OCI-LY7 (cell line): ENCODE measurements around the gene SKIDA1. TPM values are rescaled to one million over a fixed set of nuclear protein-coding genes. Genes with fewer than 3 reads are reported as not detected.

ENCODE experiments used
- BruUV-seq: library from RNA; stranded (reverse); fragments of 400-500 nt; replicated peaks from 2 replicates; lab custom pipeline; 2021; lab: Mats Ljungman, UMichigan
- CTCF ChIA-PET: fragments of 300-600 bp; sonication (Branson Sonifier 250); formaldehyde crosslinking; loops from one replicate; lab custom pipeline; 2022; ENCODE audit warnings: antibody characterized with exemption; ENCODE audit not compliant: unreplicated experiment; lab: Charles Lee
- POLR2A ChIA-PET: fragments of 300-600 bp; sonication (Branson Sonifier 250); formaldehyde crosslinking; loops from one replicate; lab custom pipeline; 2022; ENCODE audit warnings: antibody characterized with exemption; lab: Charles Lee
- DNase-seq: peaks from one replicate; pipeline ENCODE4 v3.0.0-alpha.2; 2015; ENCODE audit warnings: low spot score
- H2AFZ ChIP-seq: fragments of 200-600 bp; sonication (generic), shearing (Covaris generic); 2 replicates; pipeline ENCODE4 v1.6.1; 2014; ENCODE audit warnings: mild to moderate bottlenecking, antibody characterized with exemption, low read length, moderate library complexity
- H3K27ac ChIP-seq: fragments of 200-600 bp; sonication (generic); 2 replicates; pipeline ENCODE4 v1.5.1; 2014; ENCODE audit warnings: mixed run types, low read depth, mild to moderate bottlenecking, moderate library complexity, low read length, inconsistent platforms; ENCODE audit not compliant: poor library complexity, severe bottlenecking
- H3K36me3 ChIP-seq: fragments of 200-600 bp; sonication (generic); 2 replicates; pipeline ENCODE4 v1.6.1; 2014; ENCODE audit warnings: mild to moderate bottlenecking, antibody characterized with exemption, low read length, moderate library complexity, mixed read lengths; ENCODE audit not compliant: insufficient read depth
- H3K4me1 ChIP-seq: fragments of 200-600 bp; sonication (generic); 2 replicates; pipeline ENCODE4 v1.5.1; 2014; ENCODE audit warnings: mild to moderate bottlenecking, low read length; ENCODE audit not compliant: insufficient read depth, poor library complexity, severe bottlenecking
- H3K4me2 ChIP-seq: fragments of 200-600 bp; sonication (generic); 2 replicates; pipeline ENCODE4 v1.6.1; 2014; ENCODE audit warnings: mild to moderate bottlenecking, low read length
- H3K4me3 ChIP-seq: fragments of 200-600 bp; sonication (generic); 2 replicates; pipeline ENCODE4 v1.5.1; 2014; ENCODE audit warnings: mild to moderate bottlenecking, low read depth, low read length; ENCODE audit not compliant: poor library complexity, severe bottlenecking
- H3K79me2 ChIP-seq: fragments of 200-600 bp; sonication (generic); 2 replicates; pipeline ENCODE4 v1.6.1; 2016; ENCODE audit warnings: low read depth, mild to moderate bottlenecking, low read length, moderate library complexity, mixed read lengths; ENCODE audit not compliant: insufficient read depth
- H3K9me2 ChIP-seq: fragments of 200-600 bp; sonication (generic); 2 replicates; pipeline ENCODE4 v1.6.1; 2016; ENCODE audit warnings: mild to moderate bottlenecking, low read length, mixed read lengths; ENCODE audit not compliant: insufficient read depth
- H3K9me3 ChIP-seq: fragments of 200-600 bp; sonication (generic); 2 replicates; pipeline ENCODE4 v1.6.1; 2014; ENCODE audit warnings: mild to moderate bottlenecking, mixed run types, low read length, mixed read lengths
- H4K20me1 ChIP-seq: fragments of 200-600 bp; sonication (generic); 2 replicates; pipeline ENCODE4 v1.6.1; 2014; ENCODE audit warnings: mild to moderate bottlenecking, antibody characterized with exemption, low read length, moderate library complexity, mixed read lengths; ENCODE audit not compliant: insufficient read depth
- CTCF ChIP-seq: fragments of 200-600 bp; sonication (generic); conservative IDR thresholded peaks from 2 replicates; pipeline ENCODE4 v1.5.1; 2014; ENCODE audit warnings: mild to moderate bottlenecking, antibody characterized with exemption, low read length, moderate library complexity, mixed read lengths
- EZH2phosphoT487 ChIP-seq: fragments of 200-600 bp; sonication (generic); IDR thresholded peaks from 2 replicates; pipeline ENCODE4 v1.6.1; 2018; ENCODE audit warnings: low read depth, borderline replicate concordance, mild to moderate bottlenecking, mixed run types, antibody characterized with exemption, low read length, moderate library complexity, mixed read lengths
- intact Hi-C: fragments of 100-400 bp; cut with micrococcal nuclease; formaldehyde crosslinking; loops from one replicate; pipeline ENCODE4 v1.10.0; 2022; ENCODE audit not compliant: unreplicated experiment
- total RNA-seq, 2 experiments: library from RNA; depleted of rRNA in 1 of 2; stranded (reverse); fragments of >200 nt in 1 of 2; shearing (Covaris generic) in 1 of 2; gene quantifications; 2 replicates each; pipeline ENCODE4 v1.2.3, GENCODE V29; 2014 to 2022

SKIDA1 gene
- total RNA-seq, 2 experiments from 2014 or later = not detected

- CTCF ChIA-PET = no interaction called here
- POLR2A ChIA-PET = interaction anchor here (0.6 kb wide), 1 partner anchor 15 kb away, joined by 3 read pairs; no protein-coding TSS in a partner anchor
- no TSS peak for BruUV-seq
Measured at GRCh38 chr10:21500578-21500910, 24.9 kb downstream of the SKIDA1 start.

DNA sequence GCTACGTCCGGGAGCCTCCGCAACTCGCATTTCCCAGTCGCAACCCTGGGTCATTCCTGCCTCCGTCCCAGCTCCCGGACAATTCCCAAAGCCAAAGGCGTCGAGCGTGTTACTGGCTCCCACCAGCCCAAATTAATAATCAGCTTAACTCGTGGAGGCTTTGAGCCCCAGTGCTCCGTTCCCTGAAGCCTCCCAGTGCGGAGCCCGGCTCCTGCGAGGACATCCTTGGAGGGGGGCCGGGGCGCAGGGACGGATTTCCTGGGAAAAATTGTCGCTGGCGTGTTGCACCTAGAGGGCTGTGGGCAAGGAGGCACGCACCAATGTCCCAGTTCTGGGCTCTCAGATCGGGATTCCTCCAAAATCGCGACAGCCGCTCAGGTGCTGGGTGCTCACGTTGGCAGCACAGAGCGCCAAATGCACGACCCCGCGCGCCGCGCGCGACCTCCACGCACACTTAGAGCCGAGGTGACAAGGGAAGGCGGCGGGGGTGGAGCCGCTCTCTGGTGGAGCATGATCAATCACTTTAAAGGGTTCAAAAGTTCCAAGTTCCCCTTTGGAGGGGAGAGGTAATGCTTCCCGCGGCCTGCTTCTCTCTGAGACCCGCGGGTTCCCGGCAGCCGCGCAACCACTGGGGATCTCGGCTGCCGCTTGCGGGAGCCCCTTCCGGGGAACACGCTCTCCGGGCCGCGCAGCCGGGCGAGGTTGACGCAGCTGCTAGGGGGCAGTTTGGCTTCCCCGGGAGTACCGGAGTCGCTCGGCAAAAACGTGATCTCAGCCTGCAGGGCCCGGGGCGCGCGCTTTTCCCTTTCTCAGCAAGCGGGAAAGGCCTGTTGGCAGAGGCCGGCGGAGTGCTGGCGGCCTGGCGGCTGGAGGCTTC, 25.5 kb downstream of the SKIDA1 start:
- ChIA-PET POLR2A (no interaction called here), CTCF (no interaction called here)
- Histone ChIP-seq H3K27ac (no peak overlapping the region), H3K9me3 (no peaks in the 10 kb centered on the region), H3K79me2 (no peaks in the 10 kb centered on the region), H3K4me2 (no peak overlapping the region), H3K36me3 (no peaks in the 10 kb centered on the region), H3K4me3 (no peak overlapping the region), H3K9me2 (no peaks in the 10 kb centered on the region), H2AFZ (no peak overlapping the region), H3K4me1 (peaks cover 13% of the 10 kb centered on the region), H4K20me1 (no peaks in the 10 kb centered on the region)
- no TSS peak for BruUV-seq
- intact Hi-C loops = loop anchor here (5.0 to 10.0 kb wide), 4 partner anchors 223 to 1487 kb away; no protein-coding TSS in a partner anchor
- TF ChIP-seq CTCF = no peak
- TF ChIP-seq EZH2phosphoT487 = no peak
- DNase-seq = no peak

More at GRCh38 chr10:21500578-21500910, 24.9 kb downstream of the SKIDA1 start:
- Histone ChIP-seq H3K9me2 (no peaks in the 10 kb centered on the region), H3K79me2 (no peaks in the 10 kb centered on the region), H3K27ac (no peak overlapping the region), H3K4me3 (no peak overlapping the region), H3K4me1 (peaks cover 9% of the 10 kb centered on the region), H3K9me3 (no peaks in the 10 kb centered on the region), H2AFZ (no peak overlapping the region), H3K4me2 (no peak overlapping the region), H3K36me3 (no peaks in the 10 kb centered on the region), H4K20me1 (no peaks in the 10 kb centered on the region)
- intact Hi-C loops = no loop called here
- TF ChIP-seq EZH2phosphoT487 (no peak), CTCF (no peak)
- DNase-seq = no peak

GRCh38 chr10:21498986-21499385, 26.5 kb downstream of the SKIDA1 start:
- no peaks in the 10 kb centered on the region for H4K20me1 ChIP-seq
- POLR2A ChIA-PET = no interaction called here
- no peak overlapping the region for H3K27ac ChIP-seq
- intact Hi-C loops = loop anchor here (5.0 to 10.0 kb wide), 4 partner anchors 222 to 1488 kb away; no protein-coding TSS in a partner anchor
- TF ChIP-seq EZH2phosphoT487 (no peak), CTCF (no peak)
- BruUV-seq = no TSS peak
- no peaks in the 10 kb centered on the region for H3K36me3 ChIP-seq
- CTCF ChIA-PET = no interaction called here
- no peak overlapping the region for H3K4me3 ChIP-seq
- no peaks in the 10 kb centered on the region for H3K9me2 ChIP-seq
- no peak for DNase-seq
- no peak overlapping the region for H2AFZ ChIP-seq
- no peak overlapping the region for H3K4me2 ChIP-seq
- H3K9me3 ChIP-seq = no peaks in the 10 kb centered on the region
- no peaks in the 10 kb centered on the region for H3K79me2 ChIP-seq
- H3K4me1 ChIP-seq = peaks cover 13% of the 10 kb centered on the region
